Subcutaneous preadipocyte (primary cell): ENCODE measurements around the gene LGALS9B. TPM values are rescaled to one million over a fixed set of nuclear protein-coding genes. Genes with fewer than 3 reads are reported as not detected.

Experiments
- small RNA-seq: library from RNA; depleted of rRNA; stranded (forward); fragments of <200 nt; gene quantifications from one replicate; pipeline ENCODE3, GENCODE V24; 2012
- total RNA-seq: library from RNA; depleted of rRNA; stranded (reverse); fragments of >200 nt; gene quantifications from 2 replicates; pipeline ENCODE4 v1.2.3, GENCODE V29; 2012

Gene LGALS9B
- total RNA-seq = not detected in 2 replicates

GRCh38 chr17:20467447-20467846 is at the start of gene LGALS9B:
TSS of gene LGALS9B (minus strand) at chr17:20467539. CDS start at chr17:20467470, 69 bp downstream.

Small RNA genes lying within 50 kb of the gene (small RNA-seq; reads per million reads assigned to genes)
- gene YWHAEP3 = not detected

Other genes starting within 250 kb of the LGALS9B start
- gene CDRT15L2, start 112.2 kb upstream of the LGALS9B start, total RNA-seq = not detected in 2 replicates